ENCODE measurements around the gene RYR1. TPM values are rescaled to one million over a fixed set of nuclear protein-coding genes. Genes with fewer than 3 reads are reported as not detected.

RYR1 gene
- total RNA-seq, 4 donors from 2014 or later, result 0.20 to 2.1 (median 1.4) TPM

- no peaks in the 10 kb centered on the region for H3K9me3 ChIP-seq
- in situ Hi-C loops (cut with MboI; ENCODE audit: low pct_ligation_motif_present in 1 of 4, low pct_unique_long_range_greater_than_20kb in 1 of 4, low sequenced_read_pairs in 3 of 4) (loop anchor here in 2 of 4 donors (10.0 to 25.0 kb wide), 2 partner anchors 73 to 205 kb away; partner anchors contain the start of gene FAM98C (in 1 of the 2)), intact Hi-C loops (cut with DNase I; ENCODE audit: low total_unique reads) (no loop called here)
- no peaks in the 10 kb centered on the region for H3K27me3 ChIP-seq
- H3K36me3 ChIP-seq, result peaks cover 0 to 18% (median 8%) of the 10 kb centered on the region in 4 donors
- no peak for DNase-seq
- no peak for TF ChIP-seq CTCF (IDR thresholded peaks at IDR 0.05)
- no peak for TF ChIP-seq POLR2A (IDR thresholded peaks at IDR 0.05)
- TF ChIP-seq POLR2AphosphoS5 (IDR thresholded peaks at IDR 0.05), result no peak
- TF ChIP-seq EP300 (IDR thresholded peaks at IDR 0.05; ENCODE audit: low read depth), result no peak
- H3K4me1 ChIP-seq, result peaks cover 11 to 20% (median 16%) of the 10 kb centered on the region in 4 donors
- H3K27ac ChIP-seq, result peak overlapping the region; percentile 89 to 95 (median 92)
- 70 to 80% methylated on average over 6 to 9 of the region's 9 CpGs for WGBS, 2 donors (ENCODE audit: low coverage in 1 of 2)
- peak overlapping the region in 3 of 4 donors; percentile 5 to 81 (median 76) for H3K4me3 ChIP-seq
Measured at GRCh38 chr19:38617283-38617763, 183.8 kb downstream of the RYR1 start.

GRCh38 chr19:38617764-38618589 is 184.5 kb downstream of the RYR1 start, which contains the start of gene MAP4K1:
TSS of gene MAP4K1 (minus strand) at chr19:38617953. CDS start at chr19:38617895, 58 bp downstream.
- H3K27ac ChIP-seq, result peak within 1 kb of the TSS; percentile 89 to 95 (median 92)
- 20 to 51% methylated on average over 2 to 28 of the region's 28 CpGs for WGBS, 2 donors (ENCODE audit: low coverage in 1 of 2)
- TF ChIP-seq POLR2A (IDR thresholded peaks at IDR 0.05) (no peak), CTCF (IDR thresholded peaks at IDR 0.05) (no peak), EP300 (IDR thresholded peaks at IDR 0.05; ENCODE audit: low read depth) (no peak), POLR2AphosphoS5 (IDR thresholded peaks at IDR 0.05) (no peak)
- intact Hi-C loops (cut with DNase I; ENCODE audit: low total_unique reads), result no loop called here
- H3K27me3 ChIP-seq, result no peaks in the 10 kb centered on the region
- in situ Hi-C loops (cut with MboI; ENCODE audit: low pct_ligation_motif_present in 1 of 4, low pct_unique_long_range_greater_than_20kb in 1 of 4, low sequenced_read_pairs in 3 of 4), result loop anchor here in 2 of 4 donors (10.0 to 25.0 kb wide), 2 partner anchors 73 to 206 kb away; partner anchors contain the start of gene FAM98C (in 1 of the 2)
- H3K4me3 ChIP-seq, result peak within 1 kb of the TSS; percentile 56 to 95 (median 78)
- DNase-seq, result peak; percentile 78
- H3K9me3 ChIP-seq, result no peaks in the 10 kb centered on the region
- H3K36me3 ChIP-seq, result peaks cover 0 to 21% (median 9%) of the 10 kb centered on the region in 4 donors
- H3K4me1 ChIP-seq, result peaks cover 11 to 20% (median 16%) of the 10 kb centered on the region in 4 donors

GRCh38 chr19:38618590-38619360 is 185.3 kb downstream of the RYR1 start, which contains the start of gene EIF3K:
TSS of gene EIF3K (plus strand) at chr19:38619188. CDS start at chr19:38619269, 81 bp downstream.
- Histone ChIP-seq H3K4me3 (peak within 1 kb of the TSS; percentile 76 to 95 (median 84)), H3K4me1 (peaks cover 11 to 20% (median 16%) of the 10 kb centered on the region in 4 donors), H3K27me3 (no peaks in the 10 kb centered on the region), H3K27ac (peak within 1 kb of the TSS; percentile 89 to 95 (median 92)), H3K9me3 (no peaks in the 10 kb centered on the region), H3K36me3 (peaks cover 0 to 27% (median 11%) of the 10 kb centered on the region in 4 donors)
- 3 to 40% methylated on average over 4 to 26 of the region's 64 CpGs for WGBS, 2 donors (ENCODE audit: low coverage in 1 of 2)
- in situ Hi-C loops (cut with MboI; ENCODE audit: low pct_ligation_motif_present in 1 of 4, low pct_unique_long_range_greater_than_20kb in 1 of 4, low sequenced_read_pairs in 3 of 4), result loop anchor here in 2 of 4 donors (10.0 to 25.0 kb wide), 2 partner anchors 74 to 206 kb away; partner anchors contain the start of gene FAM98C (in 1 of the 2)
- peak; percentile 99 for DNase-seq
- TF ChIP-seq POLR2A (IDR thresholded peaks at IDR 0.05) (peak; percentile 86), EP300 (IDR thresholded peaks at IDR 0.05; ENCODE audit: low read depth) (no peak), POLR2AphosphoS5 (IDR thresholded peaks at IDR 0.05) (peak; percentile 93 to 97 (median 95))
- intact Hi-C loops (cut with DNase I; ENCODE audit: low total_unique reads), result no loop called here

Measured in transverse colon (tissue), 4 donors.